Prostate gland (tissue), 2 donors: ENCODE data around the gene MAPK8IP3.

ENCODE experiments used
- CTCF ChIP-seq, 4 experiments: fragments of 200-600 bp in 2 of 4; fragments of 450-650 bp in 2 of 4; sonication (generic) in 2 of 4; IDR thresholded peaks; 1 replicate in 3 of 4; 2 replicates in 1 of 4; pipeline ENCODE4 v1.5.1; 2016 to 2019; ENCODE audit warnings: antibody characterized with exemption in 4 of 4, mild to moderate bottlenecking in 2 of 4, moderate library complexity in 2 of 4
- POLR2A ChIP-seq: fragments of 450-650 bp; IDR thresholded peaks from one replicate; pipeline ENCODE4 v1.6.1; 2016; ENCODE audit warnings: antibody characterized with exemption, mild to moderate bottlenecking

- no peak for TF ChIP-seq CTCF (IDR thresholded peaks at IDR 0.05)
- TF ChIP-seq POLR2A, result no peak
These were observed 73.3 kb downstream of the MAPK8IP3 start for GRCh38 chr16:1779234-1779701.
